HCT116 (cell line): ENCODE data around the gene GNA12. TPM values are rescaled to one million over a fixed set of nuclear protein-coding genes. Genes with fewer than 3 reads are reported as not detected.

Experiments used
- ATAC-seq: fragments of 200-7000 bp; cut with Tn5 transposase; 2 replicates; pipeline ENCODE4 v1.9.1; 2020; ENCODE audit warnings: mild to moderate bottlenecking, moderate library complexity
- BruUV-seq: library from RNA; stranded (reverse); fragments of 400-500 nt; replicated peaks from 2 replicates; lab custom pipeline; 2021; lab: Mats Ljungman, UMichigan
- CTCF ChIA-PET: fragments of 300-600 bp; sonication (Branson Sonifier 250); formaldehyde crosslinking; loops from one replicate; lab custom pipeline; 2021; ENCODE audit warnings: antibody characterized with exemption; lab: Charles Lee
- POLR2A ChIA-PET: fragments of 300-600, 350-600 bp; sonication (Branson Sonifier 250); formaldehyde crosslinking; loops from one replicate; lab custom pipeline; 2021; ENCODE audit warnings: antibody characterized with exemption; lab: Charles Lee
- RAD21 ChIA-PET, 2 experiments: fragments of 300-600 bp; sonication (Branson Sonifier 250); formaldehyde crosslinking; loops; one replicate each; lab custom pipeline; 2023; ENCODE audit warnings: low total read pairs in 2 of 2; ENCODE audit not compliant: uncharacterized antibody in 2 of 2, unreplicated experiment in 2 of 2, low non-redundant PET in 1 of 2; lab: Charles Lee
- DNase-seq: peaks from one replicate; pipeline ENCODE4 v3.0.0-alpha.2; 2010; ENCODE audit warnings: low read depth, low spot score
- H2AFZ ChIP-seq: fragments of 200-600 bp; shearing (Covaris generic), sonication (generic); 2 replicates; pipeline ENCODE4 v1.6.1; 2017; ENCODE audit warnings: low read depth, mixed run types, mixed read lengths, antibody characterized with exemption, low read length; ENCODE audit not compliant: poor library complexity, severe bottlenecking
- H3K27ac ChIP-seq: 2 replicates; pipeline ENCODE4 v1.5.1; 2012; ENCODE audit warnings: low read depth, low read length
- H3K27me3 ChIP-seq: fragments of 200-600 bp; sonication (generic); 2 replicates; pipeline ENCODE4 v1.6.1; 2016; ENCODE audit warnings: mixed run types, low read length, mixed read lengths; ENCODE audit not compliant: insufficient read depth
- H3K36me3 ChIP-seq, 2 experiments: fragments of 200-500 bp in 1 of 2; fragments of 200-600 bp in 1 of 2; sonication (Bioruptor generic) in 1 of 2; sonication (generic) in 1 of 2; 2 replicates each; pipeline versions ENCODE4 v1.5.1 to v1.6.1; 2014 to 2016; ENCODE audit warnings: low read length in 2 of 2, inconsistent platforms in 1 of 2, mixed read lengths in 1 of 2, mixed run types in 1 of 2; ENCODE audit not compliant: insufficient read depth in 2 of 2, control insufficient read depth in 1 of 2
- H3K4me1 ChIP-seq, 2 experiments: fragments of 200-600 bp in 1 of 2; sonication (generic) in 1 of 2; 2 replicates each; pipeline versions ENCODE4 v1.5.1 to v1.6.1; 2012 to 2017; ENCODE audit warnings: low read length in 2 of 2, inconsistent platforms in 1 of 2, mild to moderate bottlenecking in 1 of 2, mixed read lengths in 1 of 2, mixed run types in 1 of 2, moderate library complexity in 1 of 2; ENCODE audit not compliant: insufficient read depth in 2 of 2, control insufficient read depth in 1 of 2
- H3K4me2 ChIP-seq: fragments of 200-600 bp; sonication (generic); 2 replicates; pipeline ENCODE4 v1.6.1; 2017; ENCODE audit warnings: mixed run types, low read length, mixed read lengths
- H3K4me3 ChIP-seq, 2 experiments: fragments of 200-600 bp in 1 of 2; sonication (generic) in 1 of 2; replicated peaks in 1 of 2; 2 replicates each; pipeline ENCODE4 v1.5.1; 2011 to 2016; ENCODE audit warnings: low read length in 2 of 2, control low read depth in 1 of 2, low read depth in 1 of 2, mild to moderate bottlenecking in 1 of 2, mixed read lengths in 1 of 2, mixed run types in 1 of 2
- H3K79me2 ChIP-seq: fragments of 200-600 bp; sonication (generic); 2 replicates; pipeline ENCODE4 v1.6.1; 2017; ENCODE audit warnings: mild to moderate bottlenecking, mixed run types, low read length, moderate library complexity, mixed read lengths; ENCODE audit not compliant: insufficient read depth
- H3K9ac ChIP-seq: fragments of 200-600 bp; sonication (generic); 2 replicates; pipeline ENCODE4 v1.6.1; 2016; ENCODE audit warnings: low read length, mixed read lengths
- H3K9me2 ChIP-seq: fragments of 200-600 bp; sonication (generic), shearing (Covaris generic); 2 replicates; pipeline ENCODE4 v1.6.1; 2017; ENCODE audit warnings: mixed run types, mild to moderate bottlenecking, moderate library complexity; ENCODE audit not compliant: insufficient read depth
- H3K9me3 ChIP-seq, 2 experiments: fragments of 200-500 bp in 1 of 2; fragments of 200-600 bp in 1 of 2; sonication (Bioruptor generic) in 1 of 2; sonication (generic) in 1 of 2; 2 replicates each; pipeline ENCODE4 v1.6.1; 2014 to 2017; ENCODE audit warnings: low read length in 2 of 2, mixed read lengths in 2 of 2, inconsistent platforms in 1 of 2, low read depth in 1 of 2, mild to moderate bottlenecking in 1 of 2, mixed run types in 1 of 2, moderate library complexity in 1 of 2; ENCODE audit not compliant: control insufficient read depth in 1 of 2, insufficient read depth in 1 of 2
- H4K20me1 ChIP-seq: fragments of 200-600 bp; sonication (generic), shearing (Covaris generic); 2 replicates; pipeline ENCODE4 v1.6.1; 2017; ENCODE audit warnings: mixed run types, mild to moderate bottlenecking, moderate library complexity; ENCODE audit not compliant: insufficient read depth
- CBX3 ChIP-seq: IDR thresholded peaks from 2 replicates; pipeline ENCODE4 v1.6.1; 2012; ENCODE audit warnings: low read depth
- ELF1 ChIP-seq: IDR thresholded peaks from 2 replicates; pipeline ENCODE4 v1.6.1; 2012; ENCODE audit warnings: low read depth, borderline replicate concordance
- EZH2phosphoT487 ChIP-seq: fragments of 200-600 bp; IDR thresholded peaks from 2 replicates; pipeline ENCODE4 v1.6.1; 2018; ENCODE audit warnings: antibody characterized with exemption, borderline replicate concordance
- FOSL1 ChIP-seq: IDR thresholded peaks from 2 replicates; pipeline ENCODE4 v1.6.1; 2012; ENCODE audit warnings: low read depth
- JUND ChIP-seq: IDR thresholded peaks from 2 replicates; pipeline ENCODE4 v1.6.1; 2012
- MAX ChIP-seq: IDR thresholded peaks from 2 replicates; pipeline ENCODE4 v1.6.1; 2012
- POLR2A ChIP-seq: IDR thresholded peaks from 2 replicates; pipeline ENCODE4 v1.7.0; 2011; ENCODE audit warnings: borderline replicate concordance; ENCODE audit not compliant: insufficient read depth, insufficient read length; ENCODE audit errors: extremely low read depth
- POLR2AphosphoS5 ChIP-seq: IDR thresholded peaks from 2 replicates; pipeline ENCODE4 v1.6.1; 2011; ENCODE audit warnings: mild to moderate bottlenecking, low read depth, low read length, moderate library complexity
- SIN3A ChIP-seq: IDR thresholded peaks from 2 replicates; pipeline ENCODE4 v1.6.1; 2012; ENCODE audit warnings: low read depth
- SRF ChIP-seq: IDR thresholded peaks from 2 replicates; pipeline ENCODE4 v1.6.1; 2012; ENCODE audit warnings: low read depth
- TCF7L2 ChIP-seq: IDR thresholded peaks from 2 replicates; pipeline ENCODE4 v1.7.0; 2011; ENCODE audit warnings: borderline replicate concordance, inconsistent platforms; ENCODE audit not compliant: insufficient read depth, insufficient read length; ENCODE audit errors: extremely low read depth
- YY1 ChIP-seq: IDR thresholded peaks from 2 replicates; pipeline ENCODE4 v1.6.1; 2011; ENCODE audit warnings: low read length, low read depth, moderate library complexity, mild to moderate bottlenecking; ENCODE audit not compliant: insufficient replicate concordance; ENCODE audit errors: extremely low read depth
- intact Hi-C: fragments of 100-400 bp; cut with micrococcal nuclease; formaldehyde crosslinking; loops from 2 replicates; pipeline ENCODE4 v1.10.0; 2022
- total RNA-seq: library from RNA; stranded (reverse); gene quantifications from one replicate; pipeline ENCODE4 v1.2.1, GENCODE V29; 2021; ENCODE audit not compliant: unreplicated experiment
- TF ChIP-seq, protein P1 (sequence below): IDR thresholded peaks from 2 replicates; pipeline ENCODE4 v1.6.1; 2012; ENCODE audit warnings: low read depth
- TF ChIP-seq, protein P2 (sequence below): IDR thresholded peaks from 2 replicates; pipeline ENCODE4 v1.6.1; 2011; ENCODE audit warnings: mild to moderate bottlenecking, low read length, moderate library complexity; ENCODE audit not compliant: insufficient replicate concordance; ENCODE audit errors: extremely low read depth

The GNA12 gene
- total RNA-seq, 1 experiment from 2014 or later: 32.6 TPM

- Histone ChIP-seq H3K9me2 (no peaks in the 10 kb centered on the region), H2AFZ (no peak overlapping the region), H3K9me3 (no peaks in the 10 kb centered on the region), H4K20me1 (0 out of 2 replicates have a peak, but pooled peaks cover 3% of the 10 kb centered on the region), H3K9ac (no peak overlapping the region), H3K36me3 (peaks cover 0 to 4% of the 10 kb centered on the region in 2 experiments; a peak in 1 of 4 replicates), H3K79me2 (no peaks in the 10 kb centered on the region), H3K4me3 (no peak overlapping the region), H3K27me3 (no peaks in the 10 kb centered on the region), H3K4me1 (no peaks in the 10 kb centered on the region; a peak in 1 of 4 replicates), H3K27ac (no peak overlapping the region), H3K4me2 (no peak overlapping the region)
- BruUV-seq: no TSS peak
- POLR2A ChIA-PET: no interaction called here
- no peak for ATAC-seq
- DNase-seq: no peak
- intact Hi-C loops: no loop called here
- no peak for TF ChIP-seq SRF
- TF ChIP-seq SIN3A: no peak
- TF ChIP-seq, protein P1, sequence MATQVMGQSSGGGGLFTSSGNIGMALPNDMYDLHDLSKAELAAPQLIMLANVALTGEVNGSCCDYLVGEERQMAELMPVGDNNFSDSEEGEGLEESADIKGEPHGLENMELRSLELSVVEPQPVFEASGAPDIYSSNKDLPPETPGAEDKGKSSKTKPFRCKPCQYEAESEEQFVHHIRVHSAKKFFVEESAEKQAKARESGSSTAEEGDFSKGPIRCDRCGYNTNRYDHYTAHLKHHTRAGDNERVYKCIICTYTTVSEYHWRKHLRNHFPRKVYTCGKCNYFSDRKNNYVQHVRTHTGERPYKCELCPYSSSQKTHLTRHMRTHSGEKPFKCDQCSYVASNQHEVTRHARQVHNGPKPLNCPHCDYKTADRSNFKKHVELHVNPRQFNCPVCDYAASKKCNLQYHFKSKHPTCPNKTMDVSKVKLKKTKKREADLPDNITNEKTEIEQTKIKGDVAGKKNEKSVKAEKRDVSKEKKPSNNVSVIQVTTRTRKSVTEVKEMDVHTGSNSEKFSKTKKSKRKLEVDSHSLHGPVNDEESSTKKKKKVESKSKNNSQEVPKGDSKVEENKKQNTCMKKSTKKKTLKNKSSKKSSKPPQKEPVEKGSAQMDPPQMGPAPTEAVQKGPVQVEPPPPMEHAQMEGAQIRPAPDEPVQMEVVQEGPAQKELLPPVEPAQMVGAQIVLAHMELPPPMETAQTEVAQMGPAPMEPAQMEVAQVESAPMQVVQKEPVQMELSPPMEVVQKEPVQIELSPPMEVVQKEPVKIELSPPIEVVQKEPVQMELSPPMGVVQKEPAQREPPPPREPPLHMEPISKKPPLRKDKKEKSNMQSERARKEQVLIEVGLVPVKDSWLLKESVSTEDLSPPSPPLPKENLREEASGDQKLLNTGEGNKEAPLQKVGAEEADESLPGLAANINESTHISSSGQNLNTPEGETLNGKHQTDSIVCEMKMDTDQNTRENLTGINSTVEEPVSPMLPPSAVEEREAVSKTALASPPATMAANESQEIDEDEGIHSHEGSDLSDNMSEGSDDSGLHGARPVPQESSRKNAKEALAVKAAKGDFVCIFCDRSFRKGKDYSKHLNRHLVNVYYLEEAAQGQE: no peak
- no peak for TF ChIP-seq EZH2phosphoT487
- no peak for TF ChIP-seq POLR2AphosphoS5
- CTCF ChIA-PET: no interaction called here
- RAD21 ChIA-PET: no interaction called here
Measured at GRCh38 chr7:2771274-2771731, 72.8 kb downstream of the GNA12 start.

DNA sequence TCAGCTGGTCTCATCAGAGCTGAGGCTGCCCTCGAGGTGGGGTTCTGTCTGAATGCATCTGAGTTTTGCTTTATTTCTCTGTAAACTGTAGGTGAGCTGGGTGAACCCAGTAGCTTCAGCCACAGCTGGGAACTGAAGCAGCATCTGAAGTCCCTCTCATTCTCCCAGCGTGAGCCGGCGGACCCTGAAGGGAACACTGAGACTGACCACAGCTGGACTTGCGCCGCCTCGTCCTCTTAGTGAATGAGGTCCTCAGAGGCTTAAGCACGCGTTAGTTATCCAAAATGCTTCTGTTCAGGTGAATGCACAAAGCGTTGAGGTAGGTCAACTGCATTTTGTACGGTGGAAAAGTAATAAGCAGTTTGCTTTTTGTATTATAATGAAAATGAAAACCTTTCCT lies 79.5 kb downstream of the GNA12 start:
- H3K9me2 ChIP-seq: no peaks in the 10 kb centered on the region
- ATAC-seq (no peak), DNase-seq (no peak)
- no peak overlapping the region for H3K4me2 ChIP-seq
- no peaks in the 10 kb centered on the region for H3K27me3 ChIP-seq
- ChIA-PET CTCF (no interaction called here), RAD21 (no interaction called here), POLR2A (no interaction called here)
- no peaks in the 10 kb centered on the region for H3K36me3 ChIP-seq
- H3K9ac ChIP-seq: no peak overlapping the region
- H3K4me3 ChIP-seq: no peak overlapping the region
- no peaks in the 10 kb centered on the region for H3K9me3 ChIP-seq
- no peak overlapping the region for H2AFZ ChIP-seq
- H4K20me1 ChIP-seq: no peaks in the 10 kb centered on the region
- no TSS peak for BruUV-seq
- intact Hi-C loops: no loop called here
- peaks cover 13 to 16% of the 10 kb centered on the region in 2 experiments for H3K4me1 ChIP-seq
- peaks cover 4% of the 10 kb centered on the region; the same call in 1 of the 2 replicates for H3K79me2 ChIP-seq
- H3K27ac ChIP-seq: no peak overlapping the region
- TF ChIP-seq TCF7L2: no peak
- TF ChIP-seq MAX: no peak
- no peak for TF ChIP-seq POLR2A
- TF ChIP-seq YY1: no peak
- TF ChIP-seq FOSL1: no peak
- no peak for TF ChIP-seq JUND
- TF ChIP-seq CBX3: no peak
- TF ChIP-seq POLR2AphosphoS5: no peak
- no peak for TF ChIP-seq ELF1
- TF ChIP-seq, protein P2, sequence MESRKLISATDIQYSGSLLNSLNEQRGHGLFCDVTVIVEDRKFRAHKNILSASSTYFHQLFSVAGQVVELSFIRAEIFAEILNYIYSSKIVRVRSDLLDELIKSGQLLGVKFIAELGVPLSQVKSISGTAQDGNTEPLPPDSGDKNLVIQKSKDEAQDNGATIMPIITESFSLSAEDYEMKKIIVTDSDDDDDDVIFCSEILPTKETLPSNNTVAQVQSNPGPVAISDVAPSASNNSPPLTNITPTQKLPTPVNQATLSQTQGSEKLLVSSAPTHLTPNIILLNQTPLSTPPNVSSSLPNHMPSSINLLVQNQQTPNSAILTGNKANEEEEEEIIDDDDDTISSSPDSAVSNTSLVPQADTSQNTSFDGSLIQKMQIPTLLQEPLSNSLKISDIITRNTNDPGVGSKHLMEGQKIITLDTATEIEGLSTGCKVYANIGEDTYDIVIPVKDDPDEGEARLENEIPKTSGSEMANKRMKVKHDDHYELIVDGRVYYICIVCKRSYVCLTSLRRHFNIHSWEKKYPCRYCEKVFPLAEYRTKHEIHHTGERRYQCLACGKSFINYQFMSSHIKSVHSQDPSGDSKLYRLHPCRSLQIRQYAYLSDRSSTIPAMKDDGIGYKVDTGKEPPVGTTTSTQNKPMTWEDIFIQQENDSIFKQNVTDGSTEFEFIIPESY: no peak
